22Rv1 (cell line): ENCODE data around the gene NOS1AP.

Source experiments
- H3K27ac ChIP-seq: fragments of 450-650 bp; 2 replicates; pipeline ENCODE4 v1.5.1; 2017
- ZFX ChIP-seq: fragments of 450-650 bp; IDR thresholded peaks from 2 replicates; pipeline ENCODE4 v1.6.1; 2017; ENCODE audit warnings: antibody characterized with exemption, borderline replicate concordance
- TF ChIP-seq, protein P1 (sequence below): fragments of 450-650 bp; IDR thresholded peaks from 2 replicates; pipeline ENCODE4 v1.5.1; 2017; ENCODE audit warnings: mild to moderate bottlenecking

NOS1AP gene

DNA sequence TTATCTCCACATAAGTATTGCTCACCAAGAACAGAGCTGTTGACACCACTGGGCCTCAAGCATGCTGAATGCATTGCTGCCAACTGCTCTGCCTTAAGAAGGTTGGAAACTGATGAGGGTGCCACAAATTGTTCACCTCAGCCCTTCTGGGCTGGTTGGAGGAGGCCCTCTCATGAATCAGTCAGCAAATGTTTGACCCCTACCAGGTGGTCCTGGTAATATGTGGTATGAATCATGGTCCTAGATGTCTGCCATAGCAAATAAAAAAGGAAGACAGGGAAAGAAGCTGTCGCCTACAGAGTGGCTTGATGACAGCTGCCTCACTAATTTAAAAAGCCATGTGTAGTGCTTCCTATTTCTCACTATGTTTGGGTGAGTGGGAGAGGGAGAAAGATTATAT lies 295.0 kb downstream of the NOS1AP start:
- no peak for TF ChIP-seq ZFX
- TF ChIP-seq, protein P1, sequence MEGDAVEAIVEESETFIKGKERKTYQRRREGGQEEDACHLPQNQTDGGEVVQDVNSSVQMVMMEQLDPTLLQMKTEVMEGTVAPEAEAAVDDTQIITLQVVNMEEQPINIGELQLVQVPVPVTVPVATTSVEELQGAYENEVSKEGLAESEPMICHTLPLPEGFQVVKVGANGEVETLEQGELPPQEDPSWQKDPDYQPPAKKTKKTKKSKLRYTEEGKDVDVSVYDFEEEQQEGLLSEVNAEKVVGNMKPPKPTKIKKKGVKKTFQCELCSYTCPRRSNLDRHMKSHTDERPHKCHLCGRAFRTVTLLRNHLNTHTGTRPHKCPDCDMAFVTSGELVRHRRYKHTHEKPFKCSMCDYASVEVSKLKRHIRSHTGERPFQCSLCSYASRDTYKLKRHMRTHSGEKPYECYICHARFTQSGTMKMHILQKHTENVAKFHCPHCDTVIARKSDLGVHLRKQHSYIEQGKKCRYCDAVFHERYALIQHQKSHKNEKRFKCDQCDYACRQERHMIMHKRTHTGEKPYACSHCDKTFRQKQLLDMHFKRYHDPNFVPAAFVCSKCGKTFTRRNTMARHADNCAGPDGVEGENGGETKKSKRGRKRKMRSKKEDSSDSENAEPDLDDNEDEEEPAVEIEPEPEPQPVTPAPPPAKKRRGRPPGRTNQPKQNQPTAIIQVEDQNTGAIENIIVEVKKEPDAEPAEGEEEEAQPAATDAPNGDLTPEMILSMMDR: no peak
- H3K27ac ChIP-seq: no peak overlapping the region

DNA sequence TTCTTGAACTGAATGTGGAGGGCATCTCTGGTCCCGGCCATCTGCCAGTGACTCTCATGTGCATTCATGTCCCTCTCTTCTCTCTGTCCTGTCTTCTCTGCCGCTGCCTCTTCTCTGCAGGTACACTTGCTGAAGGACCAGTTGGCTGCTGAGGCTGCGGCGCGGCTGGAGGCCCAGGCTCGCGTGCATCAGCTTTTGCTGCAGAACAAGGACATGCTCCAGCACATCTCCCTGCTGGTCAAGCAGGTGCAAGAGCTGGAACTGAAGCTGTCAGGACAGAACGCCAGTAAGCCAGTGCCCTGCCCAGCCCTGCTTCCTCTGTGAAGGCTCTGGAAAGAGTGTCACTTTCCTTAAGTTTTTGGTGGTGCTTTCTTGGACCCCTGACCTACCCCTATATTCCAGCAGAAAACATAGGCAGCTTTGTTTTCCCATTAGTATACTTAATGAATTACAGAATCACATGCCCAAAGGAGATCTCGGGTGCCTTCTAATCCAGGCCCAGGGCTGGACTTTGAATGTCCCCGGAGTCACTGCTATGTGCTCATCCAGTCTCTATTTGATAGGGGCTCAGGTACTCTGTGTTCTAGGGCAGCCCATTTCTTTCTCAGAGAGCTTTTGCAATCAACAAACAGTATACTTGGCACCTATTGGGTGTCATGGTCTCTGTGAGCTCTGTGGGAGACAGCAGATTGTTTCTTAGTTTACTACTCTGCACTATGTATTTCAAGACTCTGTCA lies 296.0 kb downstream of the NOS1AP start:
- TF ChIP-seq, protein P1: no peak
- no peak for TF ChIP-seq ZFX
- H3K27ac ChIP-seq: no peak overlapping the region

DNA sequence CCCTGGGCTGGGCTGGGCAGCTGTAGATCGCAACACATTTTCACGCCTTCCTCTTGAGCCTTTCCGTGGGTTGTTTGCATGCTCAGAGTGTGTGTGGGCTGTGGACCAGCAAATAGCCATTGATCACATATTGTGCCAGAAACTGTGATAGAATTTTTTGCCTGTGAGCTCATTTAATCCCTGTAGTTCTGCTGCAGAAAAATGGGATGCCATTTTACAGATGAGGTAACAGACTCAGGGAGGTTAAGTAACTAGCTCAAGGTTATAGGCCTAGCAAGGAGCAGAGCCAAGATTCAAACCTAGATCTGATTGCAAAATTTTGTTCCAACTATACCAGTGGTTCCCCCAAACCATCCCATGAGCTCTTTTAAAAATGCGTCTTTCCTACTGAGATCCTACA lies 296.7 kb downstream of the NOS1AP start:
- no peak for TF ChIP-seq ZFX
- TF ChIP-seq, protein P1: no peak
- no peak overlapping the region for H3K27ac ChIP-seq

DNA sequence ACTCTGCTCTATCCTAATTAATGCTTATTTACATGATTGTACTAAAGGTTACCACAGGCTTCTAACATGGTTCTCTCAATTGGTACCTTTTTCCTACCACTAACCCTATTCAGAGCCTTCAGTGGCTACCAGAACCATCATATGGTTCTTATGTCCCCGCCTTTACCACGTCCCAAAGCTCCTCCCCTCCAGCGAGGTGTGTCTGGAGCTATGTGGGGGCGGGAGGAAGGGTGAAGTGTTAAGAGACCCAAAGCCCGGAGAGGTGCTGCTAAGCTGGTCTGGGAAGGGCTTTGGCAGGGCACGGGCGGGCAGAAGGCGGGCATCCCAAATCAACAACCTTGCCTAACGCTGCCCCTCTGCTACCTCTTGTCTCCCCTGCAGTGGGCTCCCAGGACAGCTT lies 297.2 kb downstream of the NOS1AP start:
- H3K27ac ChIP-seq: no peak overlapping the region
- TF ChIP-seq, protein P1: no peak
- TF ChIP-seq ZFX: no peak

DNA sequence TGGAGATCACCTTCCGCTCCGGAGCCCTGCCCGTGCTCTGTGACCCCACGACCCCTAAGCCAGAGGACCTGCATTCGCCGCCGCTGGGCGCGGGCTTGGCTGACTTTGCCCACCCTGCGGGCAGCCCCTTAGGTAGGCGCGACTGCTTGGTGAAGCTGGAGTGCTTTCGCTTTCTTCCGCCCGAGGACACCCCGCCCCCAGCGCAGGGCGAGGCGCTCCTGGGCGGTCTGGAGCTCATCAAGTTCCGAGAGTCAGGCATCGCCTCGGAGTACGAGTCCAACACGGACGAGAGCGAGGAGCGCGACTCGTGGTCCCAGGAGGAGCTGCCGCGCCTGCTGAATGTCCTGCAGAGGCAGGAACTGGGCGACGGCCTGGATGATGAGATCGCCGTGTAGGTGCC lies 297.6 kb downstream of the NOS1AP start:
- no peak for TF ChIP-seq ZFX
- TF ChIP-seq, protein P1: no peak
- no peak overlapping the region for H3K27ac ChIP-seq

DNA sequence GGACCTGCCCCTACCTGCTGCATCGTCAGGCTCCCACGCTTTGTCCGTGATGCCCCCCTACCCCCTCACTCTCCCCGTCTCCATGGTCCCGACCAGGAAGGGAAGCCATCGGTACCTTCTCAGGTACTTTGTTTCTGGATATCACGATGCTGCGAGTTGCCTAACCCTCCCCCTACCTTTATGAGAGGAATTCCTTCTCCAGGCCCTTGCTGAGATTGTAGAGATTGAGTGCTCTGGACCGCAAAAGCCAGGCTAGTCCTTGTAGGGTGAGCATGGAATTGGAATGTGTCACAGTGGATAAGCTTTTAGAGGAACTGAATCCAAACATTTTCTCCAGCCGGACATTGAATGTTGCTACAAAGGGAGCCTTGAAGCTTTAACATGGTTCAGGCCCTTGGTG lies 298.3 kb downstream of the NOS1AP start:
- TF ChIP-seq ZFX: no peak
- TF ChIP-seq, protein P1: no peak
- no peak overlapping the region for H3K27ac ChIP-seq

DNA sequence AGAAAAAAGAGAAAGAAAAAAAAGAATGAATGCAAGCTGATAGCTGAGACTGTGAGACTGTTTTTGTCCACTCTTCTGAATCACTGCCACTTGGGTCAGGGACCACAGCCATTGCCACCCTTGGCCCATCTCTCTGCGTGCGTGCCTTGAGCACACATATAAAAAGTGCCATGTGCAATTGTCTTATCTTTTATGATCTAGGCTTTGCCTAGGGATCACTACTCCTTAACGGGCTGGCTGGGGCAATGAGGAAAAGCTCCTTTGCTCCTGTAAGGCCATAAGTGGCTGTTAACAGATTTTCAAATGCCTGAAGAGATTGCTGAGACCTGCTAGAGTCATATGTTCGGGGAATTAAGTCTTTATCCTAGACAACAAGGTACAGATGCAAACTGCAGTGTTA lies 299.0 kb downstream of the NOS1AP start:
- no peak overlapping the region for H3K27ac ChIP-seq
- TF ChIP-seq ZFX: no peak
- TF ChIP-seq, protein P1: no peak
